Measurements from ENCODE around the gene TASOR2.

TASOR2 gene

DNA sequence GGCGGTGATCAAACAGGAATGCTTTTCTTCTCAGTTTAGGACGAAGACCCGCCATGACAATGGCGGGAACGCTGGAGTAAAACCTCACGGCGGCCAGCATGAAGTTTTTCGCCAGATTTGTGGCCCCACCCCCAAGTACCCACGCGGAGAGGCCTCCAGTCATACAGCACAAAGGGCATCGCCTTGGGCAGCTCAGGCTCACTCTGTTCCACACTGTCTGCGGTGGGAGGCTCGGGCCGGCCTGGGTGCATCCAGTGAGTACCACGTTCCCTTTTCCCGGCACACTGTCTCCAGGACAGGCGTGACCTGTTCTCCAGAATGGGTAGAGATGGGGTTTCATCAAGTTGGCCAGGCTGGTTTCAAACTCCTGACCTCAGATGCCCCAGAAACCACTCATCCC lies 45.6 kb upstream of the TASOR2 start:
- no peak overlapping the region for H3K4me3 ChIP-seq (ENCODE audit: low read length)
- no peaks in the 10 kb centered on the region for H4K20me1 ChIP-seq (ENCODE audit: control insufficient read depth, insufficient read depth, low read depth, low read length)
- H3F3A ChIP-seq (ENCODE audit: control insufficient read depth, insufficient read depth): peaks cover 9% of the 10 kb centered on the region; the same call in 1 of the 2 replicates
- H3K9me2 ChIP-seq (replicated peaks; ENCODE audit: control insufficient read depth, low read length): no peaks in the 10 kb centered on the region
- peaks cover 58% of the 10 kb centered on the region for H3K36me3 ChIP-seq (ENCODE audit: control insufficient read depth, low read length)
- no peaks in the 10 kb centered on the region for H3K9me3 ChIP-seq (ENCODE audit: control insufficient read depth, insufficient read depth, low read length)
- H3K79me2 ChIP-seq (ENCODE audit: control insufficient read depth, low read length): peaks cover 5% of the 10 kb centered on the region
- H3K4me1 ChIP-seq (ENCODE audit: control insufficient read depth, low read length): peaks cover 4% of the 10 kb centered on the region; the same call in 1 of the 2 replicates
- H3K4me2 ChIP-seq (ENCODE audit: low read length): no peak overlapping the region
- no peaks in the 10 kb centered on the region for H3K27me3 ChIP-seq (ENCODE audit: control insufficient read depth, low read length)
- no peak for TF ChIP-seq EZH2phosphoT487 (IDR thresholded peaks at IDR 0.05; ENCODE audit: borderline replicate concordance, low read length)
- TF ChIP-seq, protein P1, sequence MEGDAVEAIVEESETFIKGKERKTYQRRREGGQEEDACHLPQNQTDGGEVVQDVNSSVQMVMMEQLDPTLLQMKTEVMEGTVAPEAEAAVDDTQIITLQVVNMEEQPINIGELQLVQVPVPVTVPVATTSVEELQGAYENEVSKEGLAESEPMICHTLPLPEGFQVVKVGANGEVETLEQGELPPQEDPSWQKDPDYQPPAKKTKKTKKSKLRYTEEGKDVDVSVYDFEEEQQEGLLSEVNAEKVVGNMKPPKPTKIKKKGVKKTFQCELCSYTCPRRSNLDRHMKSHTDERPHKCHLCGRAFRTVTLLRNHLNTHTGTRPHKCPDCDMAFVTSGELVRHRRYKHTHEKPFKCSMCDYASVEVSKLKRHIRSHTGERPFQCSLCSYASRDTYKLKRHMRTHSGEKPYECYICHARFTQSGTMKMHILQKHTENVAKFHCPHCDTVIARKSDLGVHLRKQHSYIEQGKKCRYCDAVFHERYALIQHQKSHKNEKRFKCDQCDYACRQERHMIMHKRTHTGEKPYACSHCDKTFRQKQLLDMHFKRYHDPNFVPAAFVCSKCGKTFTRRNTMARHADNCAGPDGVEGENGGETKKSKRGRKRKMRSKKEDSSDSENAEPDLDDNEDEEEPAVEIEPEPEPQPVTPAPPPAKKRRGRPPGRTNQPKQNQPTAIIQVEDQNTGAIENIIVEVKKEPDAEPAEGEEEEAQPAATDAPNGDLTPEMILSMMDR (IDR thresholded peaks at IDR 0.05; ENCODE audit: low read depth, low read length, poor library complexity, severe bottlenecking): no peak
- no peak overlapping the region for H3K27ac ChIP-seq (ENCODE audit: low read depth, low read length)

DNA sequence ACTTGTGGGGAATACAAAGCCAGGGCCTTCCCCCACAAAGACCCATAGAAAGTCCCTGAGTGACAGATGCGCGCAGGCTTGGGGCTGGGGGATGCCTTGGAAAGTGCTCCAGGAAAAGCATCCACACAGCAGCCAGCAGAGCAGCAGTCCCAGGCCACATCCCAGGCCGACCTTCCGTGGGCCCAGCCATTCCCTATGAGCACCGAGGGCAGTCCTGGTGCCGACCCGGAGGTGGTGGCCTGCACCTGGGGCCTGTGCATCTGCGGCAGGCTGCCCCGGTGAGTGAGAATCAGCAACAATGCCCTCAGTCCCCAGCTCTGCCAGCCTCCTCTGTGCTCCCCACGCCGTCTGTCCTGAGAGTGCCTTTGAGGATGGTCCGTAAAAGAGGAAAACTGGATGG lies 44.6 kb upstream of the TASOR2 start:
- Histone ChIP-seq H3K79me2 (ENCODE audit: control insufficient read depth, low read length) (peaks cover 14% of the 10 kb centered on the region), H3K9me2 (replicated peaks; ENCODE audit: control insufficient read depth, low read length) (no peaks in the 10 kb centered on the region), H3K27me3 (ENCODE audit: control insufficient read depth, low read length) (no peaks in the 10 kb centered on the region), H3F3A (ENCODE audit: control insufficient read depth, insufficient read depth) (peaks cover 16% of the 10 kb centered on the region), H3K4me2 (ENCODE audit: low read length) (no peak overlapping the region), H3K36me3 (ENCODE audit: control insufficient read depth, low read length) (peaks cover 67% of the 10 kb centered on the region), H3K4me1 (ENCODE audit: control insufficient read depth, low read length) (peaks cover 10% of the 10 kb centered on the region), H3K27ac (ENCODE audit: low read depth, low read length) (no peak overlapping the region), H3K4me3 (ENCODE audit: low read length) (no peak overlapping the region), H3K9me3 (ENCODE audit: control insufficient read depth, insufficient read depth, low read length) (no peaks in the 10 kb centered on the region), H4K20me1 (ENCODE audit: control insufficient read depth, insufficient read depth, low read depth, low read length) (no peaks in the 10 kb centered on the region)
- TF ChIP-seq EZH2phosphoT487 (IDR thresholded peaks at IDR 0.05; ENCODE audit: borderline replicate concordance, low read length): no peak
- TF ChIP-seq, protein P1 (IDR thresholded peaks at IDR 0.05; ENCODE audit: low read depth, low read length, poor library complexity, severe bottlenecking): no peak

DNA sequence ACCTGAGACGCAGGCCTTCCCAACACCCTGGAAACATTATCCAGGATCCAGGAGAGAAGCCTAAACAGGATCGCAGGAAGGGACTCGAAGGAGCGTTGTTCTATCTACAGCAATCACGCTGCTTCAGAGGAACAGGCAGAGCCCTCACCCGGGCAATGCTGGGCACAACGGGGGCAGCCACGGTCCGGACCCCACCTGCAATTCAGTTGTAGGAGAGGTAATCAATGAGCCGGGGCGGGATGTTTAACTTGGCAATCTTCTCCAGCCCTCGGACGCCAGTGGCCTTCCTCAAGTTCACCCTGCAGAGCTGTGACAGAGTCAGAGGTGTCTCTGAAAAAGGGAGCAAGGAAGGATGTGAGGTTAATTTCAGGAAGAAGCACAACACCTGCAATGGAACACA lies 44.1 kb upstream of the TASOR2 start:
- H3F3A ChIP-seq (ENCODE audit: control insufficient read depth, insufficient read depth): peaks cover 17% of the 10 kb centered on the region
- no peaks in the 10 kb centered on the region for H4K20me1 ChIP-seq (ENCODE audit: control insufficient read depth, insufficient read depth, low read depth, low read length)
- no peak overlapping the region for H3K4me2 ChIP-seq (ENCODE audit: low read length)
- H3K36me3 ChIP-seq (ENCODE audit: control insufficient read depth, low read length): peaks cover 67% of the 10 kb centered on the region
- H3K27me3 ChIP-seq (ENCODE audit: control insufficient read depth, low read length): no peaks in the 10 kb centered on the region
- peaks cover 17% of the 10 kb centered on the region for H3K79me2 ChIP-seq (ENCODE audit: control insufficient read depth, low read length)
- H3K9me3 ChIP-seq (ENCODE audit: control insufficient read depth, insufficient read depth, low read length): no peaks in the 10 kb centered on the region
- H3K9me2 ChIP-seq (replicated peaks; ENCODE audit: control insufficient read depth, low read length): no peaks in the 10 kb centered on the region
- no peak overlapping the region for H3K4me3 ChIP-seq (ENCODE audit: low read length)
- TF ChIP-seq, protein P1 (IDR thresholded peaks at IDR 0.05; ENCODE audit: low read depth, low read length, poor library complexity, severe bottlenecking): no peak
- TF ChIP-seq EZH2phosphoT487 (IDR thresholded peaks at IDR 0.05; ENCODE audit: borderline replicate concordance, low read length): no peak
- H3K27ac ChIP-seq (ENCODE audit: low read depth, low read length): no peak overlapping the region
- peaks cover 14% of the 10 kb centered on the region for H3K4me1 ChIP-seq (ENCODE audit: control insufficient read depth, low read length)
